Ureter (tissue), 1 donor: Measurements from ENCODE around the gene NELL1. TPM values are rescaled to one million over a fixed set of nuclear protein-coding genes. Genes with fewer than 3 reads are reported as not detected.

Experiments used
- DNase-seq: peaks from one replicate; pipeline ENCODE4 v3.0.0-alpha.2; 2020; ENCODE audit warnings: low spot score
- total RNA-seq: library from RNA; stranded (reverse); gene quantifications from one replicate; pipeline ENCODE4 v1.2.4, GENCODE V29; 2023
- donor health status: DM: yes; HTN: yes; CAD: no.

Gene NELL1
- total RNA-seq, 1 donor from 2014 or later: not detected

- no peak for DNase-seq
Observed at GRCh38 chr11:21321072-21321471, 651.7 kb downstream of the NELL1 start.

DNA sequence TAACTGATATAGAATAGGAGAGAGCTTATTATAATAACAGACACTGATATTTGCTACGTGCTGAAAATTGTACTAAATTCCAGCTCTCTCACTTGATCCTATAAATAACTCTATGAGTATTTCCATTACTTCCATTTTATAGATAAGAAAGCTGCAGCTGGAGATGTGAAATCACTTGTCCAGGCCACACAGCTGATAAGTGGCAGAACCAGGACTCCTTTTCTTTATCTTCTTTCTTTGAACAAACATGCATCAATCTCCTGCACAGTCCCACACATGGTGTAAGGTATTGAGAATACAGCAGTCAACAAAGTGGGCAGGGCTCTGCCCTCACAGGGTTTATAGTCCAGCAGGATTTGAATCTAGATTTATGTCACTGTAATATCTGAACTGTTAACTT, 652.1 kb downstream of the NELL1 start:
- DNase-seq: no peak

DNA sequence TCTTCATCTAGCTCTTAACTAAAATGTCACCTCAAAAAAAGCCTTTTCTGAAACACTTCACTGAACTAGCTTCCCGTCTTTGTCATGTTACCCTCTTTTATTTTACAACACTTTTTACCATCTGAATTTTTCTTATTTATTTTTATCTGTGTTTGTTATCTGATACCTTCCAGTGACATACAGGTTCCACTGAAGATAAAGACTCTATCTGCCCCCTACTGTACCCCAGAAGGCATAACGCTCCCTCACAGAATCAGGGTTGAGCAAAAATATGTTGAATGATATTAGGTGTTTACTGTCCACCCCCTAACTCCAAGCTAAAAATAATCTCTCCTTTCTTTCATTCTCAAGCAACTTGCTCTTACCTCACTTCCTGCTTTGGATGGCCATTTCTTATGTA, 654.2 kb downstream of the NELL1 start:
- DNase-seq: no peak

GRCh38 chr11:21343204-21343603, 673.8 kb downstream of the NELL1 start:
- DNase-seq: no peak

DNA sequence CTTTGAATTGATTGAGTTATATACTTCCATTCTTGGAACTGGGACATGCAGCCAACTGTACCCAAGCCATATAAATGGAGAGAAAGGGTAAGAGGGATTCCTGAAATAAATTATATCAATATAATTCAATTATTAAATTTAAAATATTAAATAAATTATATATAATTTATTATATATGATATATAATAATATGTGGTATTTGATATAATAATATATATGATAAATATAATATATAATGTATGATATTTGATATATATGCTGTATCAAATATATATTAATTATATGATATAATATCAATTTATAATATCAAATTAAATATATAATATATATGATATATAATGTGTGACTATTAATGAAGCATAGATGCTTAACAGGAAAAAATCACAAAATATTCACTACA, 677.0 kb downstream of the NELL1 start:
- no peak for DNase-seq

DNA sequence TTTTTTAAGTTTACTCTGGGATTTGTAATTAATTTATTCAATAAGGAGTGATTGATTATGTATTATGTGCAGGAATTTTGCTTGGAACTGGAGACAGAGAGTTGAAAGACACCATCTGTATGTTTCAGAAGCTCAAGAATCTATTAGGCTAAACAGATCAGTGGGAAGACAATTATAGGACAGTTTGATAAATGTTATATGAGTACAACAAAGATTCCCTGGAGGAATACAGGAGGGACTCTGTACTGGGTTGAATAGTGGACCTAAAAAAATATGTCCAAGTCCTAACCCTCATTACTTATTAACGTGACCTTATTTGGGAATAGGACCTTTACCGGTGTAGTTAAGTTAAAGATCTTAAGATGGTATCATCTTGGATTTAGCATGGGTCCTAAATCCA, 681.2 kb downstream of the NELL1 start:
- DNase-seq: no peak

DNA sequence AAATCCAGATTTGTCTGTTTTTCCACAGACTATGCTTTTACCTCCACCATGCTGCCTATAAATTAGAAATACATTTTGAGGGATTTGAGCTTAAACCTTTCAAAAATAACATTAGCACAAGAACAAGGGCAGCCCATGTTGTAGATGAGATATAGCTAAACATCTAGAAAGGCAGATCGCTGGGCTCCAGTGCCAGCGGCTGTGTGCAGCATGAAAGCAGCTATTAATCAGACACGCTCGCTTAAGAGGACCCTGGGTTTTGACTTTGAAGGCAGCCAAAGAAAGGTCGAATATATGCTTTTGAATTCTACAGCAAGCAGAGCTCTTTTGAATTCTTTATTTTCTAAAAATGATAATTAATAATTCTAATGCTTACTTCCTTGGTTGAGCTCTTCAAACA, 684.0 kb downstream of the NELL1 start:
- DNase-seq: no peak

DNA sequence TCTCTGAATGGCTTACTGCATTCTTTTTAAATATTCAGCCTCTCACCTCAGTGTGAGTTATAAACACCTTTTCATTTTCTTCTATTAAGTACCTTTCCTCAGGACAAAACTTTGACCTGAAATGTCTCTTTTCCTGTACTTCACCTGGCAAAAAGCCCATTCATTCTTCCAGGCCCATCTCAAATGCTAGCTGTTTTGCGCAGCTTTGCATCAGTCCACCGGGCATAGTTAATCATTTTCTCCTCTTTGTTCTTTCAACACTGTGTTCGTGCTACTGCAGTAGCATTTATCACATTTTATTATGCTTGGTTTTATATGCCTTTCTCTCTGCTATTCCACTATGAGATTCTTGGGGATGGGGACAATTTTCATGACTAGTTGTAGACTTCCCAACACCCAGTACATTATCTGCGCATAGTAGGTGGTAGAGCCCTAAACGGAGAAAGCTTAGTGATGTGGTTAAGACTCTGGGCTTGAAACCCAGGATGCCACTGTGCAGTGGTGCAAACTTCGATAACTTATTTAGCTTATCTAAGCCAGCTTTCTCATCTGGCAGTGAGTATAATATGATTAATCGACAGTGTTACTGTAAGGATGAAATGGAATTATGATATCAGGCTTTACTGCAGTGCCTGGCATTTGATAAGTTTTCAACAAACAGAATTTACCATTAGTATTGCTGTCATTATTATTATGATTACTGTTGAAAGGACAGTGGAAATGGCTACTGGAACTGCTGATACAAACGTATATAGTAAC, 695.7 kb downstream of the NELL1 start:
- DNase-seq: no peak

GRCh38 chr11:21369947-21370346, 700.6 kb downstream of the NELL1 start:
- no peak for DNase-seq

DNA sequence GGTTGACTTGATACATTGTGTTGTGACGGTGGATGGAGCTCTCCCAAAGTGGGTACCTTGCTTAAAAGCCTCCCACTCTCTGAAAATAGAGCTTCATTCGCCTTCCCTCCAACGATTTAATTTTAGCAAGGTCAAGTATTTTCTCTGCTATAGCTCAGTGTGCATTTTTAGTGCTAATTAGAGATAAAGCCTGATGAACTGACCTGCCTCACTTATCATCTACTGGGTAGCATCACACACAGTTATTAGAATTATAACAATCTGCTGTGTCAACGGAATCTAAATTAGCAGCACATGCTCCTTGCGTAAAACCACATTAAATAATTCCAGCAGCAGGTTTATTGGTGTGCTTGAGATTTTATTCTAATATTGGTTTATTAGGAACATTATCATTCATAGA, 701.7 kb downstream of the NELL1 start:
- DNase-seq: no peak

- DNase-seq: no peak
Observed at GRCh38 chr11:21372672-21373071, 703.3 kb downstream of the NELL1 start.

DNA sequence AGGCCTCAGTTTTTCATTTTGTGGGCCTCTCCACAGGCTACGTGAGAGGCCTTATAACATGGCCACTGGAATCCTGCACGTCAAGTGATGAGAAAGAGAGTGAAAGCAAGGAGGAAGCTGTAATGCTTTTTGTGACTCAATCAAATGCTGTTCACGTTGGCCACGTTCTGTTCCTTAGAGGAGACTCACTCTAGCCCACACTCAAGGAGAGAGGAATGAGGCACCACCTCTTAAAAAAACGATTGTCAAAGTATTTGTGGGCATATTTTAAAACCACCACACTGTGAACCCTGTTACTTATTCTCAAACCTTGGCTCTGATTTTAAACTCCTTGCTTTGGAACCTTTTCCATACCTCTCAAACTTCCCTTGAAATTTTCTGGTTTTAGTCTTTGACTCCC, 705.0 kb downstream of the NELL1 start:
- no peak for DNase-seq

- no peak for DNase-seq
Observed at GRCh38 chr11:21385669-21386440, 716.5 kb downstream of the NELL1 start.

DNA sequence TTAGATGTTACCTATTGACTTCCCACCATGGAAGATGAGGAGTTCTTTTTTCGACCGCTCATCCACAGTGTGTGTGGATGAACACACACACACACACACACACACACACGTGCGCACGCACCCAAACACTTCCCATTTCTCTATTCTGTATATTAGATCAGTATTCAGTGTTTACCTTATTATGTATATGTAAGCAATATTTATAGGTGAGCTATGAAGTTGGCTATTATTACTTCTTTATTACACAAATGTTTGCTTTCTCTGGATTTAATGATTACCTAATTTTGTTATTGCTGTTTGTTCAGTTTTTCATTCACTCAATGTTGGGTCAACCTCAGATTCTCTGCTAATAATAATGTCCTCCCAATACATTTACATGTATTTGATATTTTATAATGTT, 721.0 kb downstream of the NELL1 start:
- no peak for DNase-seq

GRCh38 chr11:21396342-21397008, 727.1 kb downstream of the NELL1 start:
- DNase-seq: no peak

- DNase-seq: no peak
Observed at GRCh38 chr11:21398195-21398594, 728.8 kb downstream of the NELL1 start.

- DNase-seq: no peak
Observed at GRCh38 chr11:21401496-21401895, 732.1 kb downstream of the NELL1 start.

DNA sequence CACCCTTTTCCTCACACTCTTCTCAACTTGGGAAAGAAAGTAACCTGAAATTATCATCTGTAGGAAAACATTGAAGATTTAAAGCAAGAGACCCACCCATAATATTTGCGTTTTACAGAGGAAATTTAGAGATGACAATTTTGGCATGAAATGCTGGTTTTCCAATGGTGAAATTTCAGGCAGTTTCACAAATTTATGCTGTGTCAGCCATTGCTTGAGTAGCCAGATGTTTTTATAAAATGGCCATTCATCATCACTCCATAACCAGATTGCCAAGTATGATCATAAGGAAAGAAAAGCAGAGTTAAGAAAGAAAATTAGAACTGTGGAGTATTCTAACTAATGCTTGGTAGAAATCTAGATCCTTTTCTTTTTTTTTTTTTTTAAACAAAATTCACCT, 732.9 kb downstream of the NELL1 start:
- no peak for DNase-seq

GRCh38 chr11:21403069-21403468, 733.7 kb downstream of the NELL1 start:
- DNase-seq: no peak

DNA sequence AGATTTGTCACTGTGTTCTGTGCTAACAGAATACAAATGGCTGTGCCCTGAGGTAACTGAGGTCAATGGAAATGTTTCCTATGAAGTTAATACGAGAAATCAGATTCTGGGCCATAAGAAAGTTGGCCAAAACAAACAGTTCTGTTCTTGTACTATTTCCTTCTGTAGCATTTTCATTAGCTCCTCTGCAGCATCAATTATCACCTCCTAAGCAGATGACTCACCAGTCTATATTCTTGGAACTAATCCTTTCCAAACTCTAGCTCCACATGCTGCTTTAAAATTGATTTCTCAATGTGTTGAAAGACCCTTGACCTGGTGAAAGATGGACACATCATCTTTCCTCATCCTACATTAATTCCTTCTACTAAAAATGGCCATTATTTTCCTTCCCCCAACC, 736.0 kb downstream of the NELL1 start:
- DNase-seq: no peak

- DNase-seq: no peak
Observed at GRCh38 chr11:21410513-21410912, 741.1 kb downstream of the NELL1 start.

DNA sequence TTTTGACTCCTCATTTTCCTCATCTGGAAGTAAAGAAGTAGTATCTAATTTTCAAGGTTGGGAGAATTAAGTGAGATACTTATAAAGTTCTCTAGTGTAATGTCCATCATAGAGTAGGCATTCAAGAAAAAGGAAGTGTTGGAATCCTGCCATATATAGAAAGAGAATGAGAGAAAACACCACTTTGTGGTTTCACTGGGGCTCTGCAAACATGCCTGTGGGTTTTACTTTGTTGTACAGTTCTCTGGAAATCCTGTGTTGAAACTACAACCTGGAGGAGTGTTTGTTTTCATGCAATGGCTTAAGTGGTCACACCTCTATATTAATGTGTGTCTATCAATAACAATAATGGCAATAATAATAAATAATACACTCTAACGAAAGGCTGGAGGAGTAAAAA, 741.7 kb downstream of the NELL1 start:
- no peak for DNase-seq

DNA sequence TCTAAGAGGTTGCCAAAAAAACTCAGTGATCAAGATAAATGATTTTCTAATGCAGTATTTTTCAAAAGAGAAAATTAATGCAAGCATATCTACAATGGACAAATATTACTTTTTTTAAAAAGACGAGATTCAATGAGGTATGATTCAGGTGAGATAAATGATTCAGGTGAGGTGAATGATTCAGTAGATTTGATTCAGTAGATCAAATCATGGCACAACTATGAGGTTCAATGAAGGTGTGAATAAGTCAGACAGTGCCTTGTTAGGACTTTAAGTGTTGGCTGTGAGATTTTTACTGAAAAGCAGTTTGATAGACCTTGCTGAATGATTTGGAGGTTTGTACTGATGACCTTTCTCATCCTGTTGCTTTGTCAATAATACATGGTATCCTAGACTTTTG, 742.2 kb downstream of the NELL1 start:
- DNase-seq: no peak
